Nucleus accumbens (tissue), 56 donors: ENCODE results near the gene SOCS6.
A peak's percentile ranks its signal among the peaks of the same experiment; 100 is the strongest.
"Not testable (repeated sequence)": the region's sequence is repeated elsewhere in the genome, so short reads cannot be mapped to it uniquely, and the experiment has no call there.

Source experiments
- DNase-seq, 56 donors: peaks; one replicate each; lab custom pipeline; 2025; lab: John Stamatoyannopoulos, UW

The SOCS6 gene, protein sequence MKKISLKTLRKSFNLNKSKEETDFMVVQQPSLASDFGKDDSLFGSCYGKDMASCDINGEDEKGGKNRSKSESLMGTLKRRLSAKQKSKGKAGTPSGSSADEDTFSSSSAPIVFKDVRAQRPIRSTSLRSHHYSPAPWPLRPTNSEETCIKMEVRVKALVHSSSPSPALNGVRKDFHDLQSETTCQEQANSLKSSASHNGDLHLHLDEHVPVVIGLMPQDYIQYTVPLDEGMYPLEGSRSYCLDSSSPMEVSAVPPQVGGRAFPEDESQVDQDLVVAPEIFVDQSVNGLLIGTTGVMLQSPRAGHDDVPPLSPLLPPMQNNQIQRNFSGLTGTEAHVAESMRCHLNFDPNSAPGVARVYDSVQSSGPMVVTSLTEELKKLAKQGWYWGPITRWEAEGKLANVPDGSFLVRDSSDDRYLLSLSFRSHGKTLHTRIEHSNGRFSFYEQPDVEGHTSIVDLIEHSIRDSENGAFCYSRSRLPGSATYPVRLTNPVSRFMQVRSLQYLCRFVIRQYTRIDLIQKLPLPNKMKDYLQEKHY

DNA sequence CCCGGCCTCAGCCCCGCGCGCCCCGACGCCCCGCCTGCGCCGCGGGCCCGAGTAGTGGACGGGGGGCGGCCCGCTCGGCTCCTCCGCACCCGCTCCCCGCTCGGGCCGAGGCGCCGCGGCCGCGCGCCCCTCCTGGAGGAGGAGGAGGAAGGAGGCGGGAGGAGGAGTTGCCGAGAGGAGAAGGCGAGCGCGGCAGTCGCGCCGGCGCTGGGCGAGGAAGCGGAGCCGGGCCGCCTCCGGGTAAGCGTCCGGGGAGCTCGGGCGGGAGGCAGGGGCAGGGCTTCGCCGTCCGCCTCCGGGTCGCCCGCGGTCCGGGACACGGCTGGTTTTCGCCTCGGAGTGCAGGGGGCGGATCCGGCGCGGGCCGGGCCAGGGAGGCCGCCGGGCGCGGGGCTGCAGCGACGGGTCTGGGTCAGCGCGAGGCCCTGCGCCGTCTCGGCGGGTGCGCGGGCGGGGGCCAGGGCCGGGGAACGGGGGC is at the start of gene SOCS6:
Gene SOCS6 (plus strand): TSS at position 195 of the 478 bp plus-strand sequence. CDS start 35,624 bp downstream, outside the sequence.
- peak in 35 of 56 donors; percentile 14 to 61 (median 37) for DNase-seq

DNA sequence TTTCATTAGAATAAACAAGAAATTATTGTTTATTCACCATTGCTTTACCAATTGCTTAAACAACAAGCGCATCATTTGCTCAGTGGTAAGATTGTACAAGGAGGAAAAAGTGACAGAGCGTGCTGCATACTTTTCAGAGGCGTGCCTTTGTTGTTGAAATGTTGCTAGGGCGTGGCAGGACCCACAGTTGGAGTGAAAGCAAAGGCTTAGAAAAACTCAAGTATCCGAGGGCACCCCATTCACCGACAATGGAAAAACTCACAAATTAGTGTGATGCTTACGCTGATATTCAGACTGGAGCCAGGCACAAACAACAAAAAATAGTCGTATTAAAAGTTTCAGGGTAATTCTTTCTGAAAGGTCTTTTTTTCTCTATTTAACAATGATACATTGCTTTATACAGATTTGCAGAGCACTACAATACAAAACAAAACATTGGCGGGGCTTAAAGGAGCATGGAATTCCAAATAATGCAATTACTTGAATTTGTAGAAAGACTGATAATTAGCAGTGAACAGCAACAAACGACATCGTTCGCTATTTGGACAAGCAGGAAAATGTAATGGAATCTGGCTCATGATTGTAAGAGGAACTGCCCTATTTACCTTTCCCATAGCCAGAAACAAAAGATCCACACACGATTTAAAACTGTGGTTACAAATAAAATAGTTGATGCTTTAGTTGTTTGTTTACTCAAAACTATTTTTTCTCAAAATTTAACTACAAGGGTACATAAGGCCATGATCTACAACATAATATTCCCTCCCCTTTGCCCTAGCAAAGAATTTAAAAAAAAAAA is 45.5 kb upstream of the SOCS6 start:
- no peak for DNase-seq

DNA sequence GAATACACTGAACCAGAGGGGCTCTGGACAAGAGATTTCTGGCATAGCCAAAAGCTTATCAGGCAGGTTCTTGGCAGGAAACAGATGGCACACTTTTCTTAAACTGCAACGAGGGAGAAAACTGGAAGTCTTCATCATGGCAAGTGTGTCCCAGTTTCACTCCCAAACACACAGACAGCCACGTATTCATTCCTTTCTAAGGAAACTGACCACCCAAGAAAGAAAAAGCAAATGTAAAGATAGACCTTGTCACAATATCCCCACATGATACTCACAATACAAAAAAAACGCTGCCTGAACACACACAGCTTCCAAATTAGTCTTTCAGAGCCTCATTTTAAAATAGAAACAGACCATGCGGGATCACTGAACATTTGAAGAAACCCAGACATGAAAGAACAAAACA is 42.8 kb upstream of the SOCS6 start:
- no peak for DNase-seq

DNA sequence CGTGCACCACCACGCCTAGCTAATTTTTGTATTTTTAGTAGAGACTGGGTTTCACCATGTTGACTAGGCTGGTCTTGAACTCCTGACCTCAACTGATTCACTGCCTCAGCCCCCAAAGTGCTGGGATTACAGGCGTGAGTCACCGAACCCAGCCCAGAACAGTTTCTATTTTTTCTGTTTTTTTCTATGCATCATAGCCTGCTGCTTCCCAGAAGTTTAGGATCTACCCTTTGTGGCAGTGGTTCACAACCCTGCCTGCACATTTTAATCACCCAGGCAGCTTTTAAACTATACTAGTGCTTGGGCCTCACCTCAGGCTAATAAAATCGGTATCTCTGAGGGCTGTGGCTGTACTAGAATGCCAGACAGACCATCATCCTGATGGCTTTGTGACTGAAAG is 39.7 kb upstream of the SOCS6 start:
- DNase-seq: peak in 1 of 56 donors; percentile 7

GRCh38 chr18:70249861-70250260 is 39.0 kb upstream of the SOCS6 start:
- DNase-seq: not testable (repeated sequence)

DNA sequence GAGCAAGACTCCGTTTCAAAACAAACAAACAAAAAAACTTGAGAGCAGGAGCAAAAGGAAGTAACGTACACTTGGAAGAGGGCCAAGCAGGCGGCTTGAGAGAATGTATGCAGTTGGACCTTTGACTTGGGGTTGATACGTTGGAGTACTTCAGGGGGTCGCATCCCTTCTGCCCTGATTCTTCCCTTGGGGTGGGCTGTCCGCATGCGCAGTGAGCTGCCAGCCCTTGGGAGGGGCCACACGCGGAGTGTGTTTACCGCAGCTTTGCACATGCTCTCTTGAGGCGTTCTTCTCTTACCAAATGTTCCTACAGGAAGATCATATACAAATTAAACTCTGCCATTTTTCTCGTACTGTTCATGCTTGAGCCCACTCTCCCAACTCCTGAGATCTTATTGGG is 38.1 kb upstream of the SOCS6 start:
- DNase-seq: no peak

DNA sequence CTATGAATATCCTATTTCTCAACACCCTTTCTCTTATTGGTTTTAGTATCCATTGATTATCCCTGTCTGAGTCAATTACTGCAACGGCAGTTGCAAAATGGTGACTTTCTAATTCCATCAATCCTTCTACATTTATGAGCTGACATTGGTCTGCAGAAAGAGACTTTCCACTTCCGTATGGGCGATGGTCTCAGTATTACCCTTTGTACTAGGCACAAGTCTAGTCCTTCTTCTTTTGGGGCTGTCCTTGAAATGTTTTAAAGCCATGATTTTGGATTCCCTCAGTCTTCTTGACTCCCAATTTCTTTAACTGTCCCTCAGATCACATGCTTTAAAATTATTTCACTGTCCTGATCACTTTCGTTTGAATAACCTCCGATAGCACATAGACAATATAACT is 32.7 kb upstream of the SOCS6 start:
- DNase-seq: no peak

- peak in 4 of 56 donors; percentile 2 to 11 (median 6) for DNase-seq
Measured at GRCh38 chr18:70256994-70257393, 31.9 kb upstream of the SOCS6 start.

DNA sequence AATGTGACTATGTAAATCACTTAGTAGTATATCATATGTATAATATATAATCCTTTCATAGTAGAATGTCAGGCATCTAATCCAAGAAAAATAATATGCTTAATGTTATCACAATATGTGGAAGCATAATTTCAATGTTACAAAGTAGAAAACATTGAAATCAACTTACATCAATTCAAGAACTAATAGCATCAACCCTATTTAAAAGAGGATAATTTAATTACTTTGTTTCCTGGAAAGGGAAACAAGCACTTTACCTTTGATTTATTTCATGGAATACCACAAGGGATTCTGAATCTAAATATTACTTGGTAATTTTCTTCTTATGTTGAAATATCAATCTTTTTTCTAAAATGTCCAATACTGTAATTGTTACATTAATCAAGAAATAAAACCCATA is 30.6 kb upstream of the SOCS6 start:
- no peak for DNase-seq

DNA sequence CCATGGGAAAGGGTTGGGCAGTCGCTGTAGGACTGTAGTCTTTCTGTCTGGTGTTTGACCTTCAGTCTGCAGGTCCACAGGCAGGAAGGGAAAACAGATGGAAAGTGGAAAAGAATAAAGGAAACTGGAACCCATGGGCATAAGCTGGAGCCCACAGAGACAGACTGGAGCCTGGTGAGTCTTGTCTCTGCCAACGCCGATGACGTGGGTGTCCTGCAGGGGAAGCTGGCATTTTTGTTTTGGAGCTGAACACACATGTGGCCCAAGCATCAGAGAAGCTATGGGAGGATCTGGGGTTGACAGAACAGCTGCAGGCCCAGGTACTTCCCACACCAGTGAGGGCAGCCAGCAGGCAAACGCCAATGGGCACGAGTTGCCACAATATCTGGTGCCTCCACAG is 28.2 kb upstream of the SOCS6 start:
- no peak for DNase-seq

- no peak for DNase-seq
Measured at GRCh38 chr18:70261141-70261788, 27.6 kb upstream of the SOCS6 start.

DNA sequence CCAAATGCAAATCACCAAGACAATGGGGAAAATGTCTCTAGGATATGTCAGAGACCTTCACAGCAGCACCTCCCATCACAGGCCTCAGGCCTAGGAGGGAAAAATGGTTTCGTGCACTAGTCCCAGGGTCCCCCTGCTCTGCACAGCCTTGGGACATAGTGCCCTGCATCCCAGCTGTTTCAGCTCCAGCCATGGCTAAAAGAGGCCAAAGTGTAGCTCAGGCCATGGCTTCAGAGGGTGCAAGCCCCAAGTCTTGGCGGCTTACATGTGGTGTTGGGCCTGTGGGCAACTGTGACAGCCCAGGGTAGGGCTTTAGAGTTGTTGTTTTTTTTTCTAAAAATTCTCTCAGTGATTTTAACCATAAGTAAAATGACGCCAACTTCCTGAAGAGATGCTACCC is 25.5 kb upstream of the SOCS6 start:
- no peak for DNase-seq

- no peak for DNase-seq
Measured at GRCh38 chr18:70271742-70272141, 17.1 kb upstream of the SOCS6 start.

DNA sequence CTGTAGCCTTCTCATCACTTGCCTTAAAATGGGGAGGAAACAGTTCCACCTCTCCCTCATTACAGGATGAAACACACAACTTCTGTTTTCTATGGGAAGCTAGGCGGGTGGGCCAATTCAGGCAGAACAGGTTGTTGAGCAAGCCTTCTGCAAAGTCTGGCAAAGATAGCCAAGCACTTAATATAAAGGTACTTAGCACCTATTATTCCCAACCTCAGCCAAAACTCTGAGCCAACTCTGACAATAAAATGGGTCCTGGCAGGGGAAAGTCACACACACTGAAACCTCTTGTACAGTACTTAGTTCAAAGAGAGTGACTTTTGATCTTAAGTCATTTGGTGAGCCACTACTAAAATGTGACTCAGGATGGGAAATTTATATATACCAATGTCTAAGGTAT is 15.8 kb upstream of the SOCS6 start:
- DNase-seq: no peak

DNA sequence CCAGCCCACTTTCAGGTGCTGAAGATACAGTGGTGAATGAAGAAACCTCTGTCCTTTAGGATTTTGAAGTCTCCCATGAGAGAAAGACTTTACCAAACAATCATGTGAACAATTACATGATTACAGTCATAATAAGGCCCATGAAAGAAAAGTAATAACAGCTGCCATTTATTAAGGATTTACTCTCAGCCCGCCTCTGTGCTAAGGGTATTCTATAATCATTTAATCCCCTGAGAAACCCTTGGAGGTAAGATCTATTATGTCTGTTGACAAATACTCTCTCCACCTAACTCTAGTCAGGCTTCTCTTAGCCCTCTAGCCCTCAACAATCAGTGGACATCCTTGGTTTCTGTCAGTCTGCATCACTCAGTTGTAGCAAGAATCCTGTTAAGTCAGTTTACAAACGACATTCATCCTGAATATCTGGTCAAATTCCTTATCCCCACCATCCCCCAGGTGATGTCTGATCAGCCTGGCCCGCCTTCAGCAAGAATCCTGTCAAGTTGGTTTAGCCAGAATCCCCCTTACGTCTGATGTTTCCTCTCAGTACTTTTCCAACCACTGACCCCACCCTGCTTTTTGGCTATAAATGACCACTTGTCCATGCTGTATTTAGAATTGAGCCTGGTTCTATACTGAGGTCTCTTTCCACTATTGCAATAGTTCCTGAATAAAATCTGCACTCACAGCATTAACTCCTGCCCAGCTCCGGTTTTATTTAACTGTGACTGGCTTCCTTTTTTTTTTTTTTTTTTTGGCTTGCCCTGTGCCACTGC is 12.2 kb upstream of the SOCS6 start:
- no peak for DNase-seq

DNA sequence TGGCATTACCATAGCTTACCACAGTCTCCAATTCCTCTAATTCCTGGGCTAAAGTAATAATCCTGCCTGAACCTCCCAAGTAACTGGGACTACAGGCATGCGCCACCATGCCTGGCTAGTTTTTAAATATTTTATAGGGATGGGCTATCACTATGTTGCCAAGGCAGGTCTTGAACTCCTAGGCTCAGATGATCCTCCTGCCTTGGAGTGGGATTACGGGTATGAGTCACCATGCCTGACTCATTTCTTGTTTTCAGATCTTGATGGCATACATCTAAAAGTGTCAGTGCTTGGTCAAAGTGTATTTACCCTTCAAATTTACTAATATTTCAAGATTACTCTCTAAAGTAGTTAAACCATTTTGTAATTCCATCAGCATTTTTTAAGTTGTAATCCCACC is 9.4 kb upstream of the SOCS6 start:
- DNase-seq: no peak

DNA sequence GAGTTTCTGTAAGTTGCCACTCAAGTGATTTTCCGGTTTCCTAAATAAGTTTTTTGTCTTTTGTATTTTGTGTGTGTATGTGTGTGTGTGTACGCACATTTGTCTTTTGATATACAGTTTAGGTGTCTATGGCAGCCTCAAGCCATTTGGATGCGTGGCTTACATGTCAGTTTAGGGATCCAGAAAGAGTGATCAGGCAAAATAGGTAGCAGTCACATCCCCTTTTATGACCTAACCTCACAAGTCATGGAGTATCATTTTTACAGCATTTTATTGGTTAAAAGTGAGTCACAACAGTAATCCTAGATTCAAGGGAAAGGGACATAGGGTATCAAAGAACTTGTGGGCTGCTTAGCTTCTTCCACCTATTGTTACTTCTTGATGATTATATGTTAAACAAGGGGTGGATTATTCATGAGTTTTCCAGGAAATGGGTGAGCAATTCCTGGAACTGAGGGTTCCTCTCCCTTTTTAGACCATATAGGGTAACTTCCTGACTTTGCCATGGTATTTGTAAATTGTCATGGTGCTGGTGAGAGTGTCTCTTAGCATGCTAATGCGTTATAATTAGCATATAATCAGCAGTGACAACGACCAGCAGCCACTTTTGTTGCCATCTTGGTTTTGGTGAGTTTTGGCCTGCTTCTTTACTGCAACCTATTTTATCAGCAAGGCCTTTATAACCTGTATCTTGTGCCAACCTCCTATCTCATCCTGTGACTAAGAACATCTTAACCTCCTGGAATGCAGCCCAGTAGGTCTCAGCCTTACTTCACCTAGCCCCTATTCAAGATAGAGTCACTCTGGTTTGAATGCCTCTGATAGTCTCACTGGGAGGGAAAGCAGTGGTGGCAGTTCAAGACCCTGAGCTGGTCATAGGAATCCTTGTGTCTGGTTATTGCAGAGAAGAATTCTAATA is 8.6 kb upstream of the SOCS6 start:
- no peak for DNase-seq

GRCh38 chr18:70284976-70285620 is 3.7 kb upstream of the SOCS6 start:
- no peak for DNase-seq
